Astrocyte of the hippocampus (primary cell): ENCODE results near the gene ITFG1.
"Not testable (repeated sequence)": the region's sequence is repeated elsewhere in the genome, so short reads cannot be mapped to it uniquely, and the experiment has no call there.

ENCODE experiments used
- DNase-seq: peaks from one replicate; pipeline ENCODE4 v3.0.0; 2011; ENCODE audit warnings: low read depth, low spot score

ITFG1 gene

GRCh38 chr16:47247690-47248089, 213.2 kb downstream of the ITFG1 start:
- DNase-seq: peak; percentile 10

GRCh38 chr16:47244206-47244605, 216.7 kb downstream of the ITFG1 start:
- no peak for DNase-seq

- no peak for DNase-seq
These were observed 219.8 kb downstream of the ITFG1 start for GRCh38 chr16:47241061-47241460.

- DNase-seq: no peak
These were observed 224.1 kb downstream of the ITFG1 start for GRCh38 chr16:47236716-47237115.

GRCh38 chr16:47230296-47230695, 230.6 kb downstream of the ITFG1 start:
- DNase-seq: no peak

DNA sequence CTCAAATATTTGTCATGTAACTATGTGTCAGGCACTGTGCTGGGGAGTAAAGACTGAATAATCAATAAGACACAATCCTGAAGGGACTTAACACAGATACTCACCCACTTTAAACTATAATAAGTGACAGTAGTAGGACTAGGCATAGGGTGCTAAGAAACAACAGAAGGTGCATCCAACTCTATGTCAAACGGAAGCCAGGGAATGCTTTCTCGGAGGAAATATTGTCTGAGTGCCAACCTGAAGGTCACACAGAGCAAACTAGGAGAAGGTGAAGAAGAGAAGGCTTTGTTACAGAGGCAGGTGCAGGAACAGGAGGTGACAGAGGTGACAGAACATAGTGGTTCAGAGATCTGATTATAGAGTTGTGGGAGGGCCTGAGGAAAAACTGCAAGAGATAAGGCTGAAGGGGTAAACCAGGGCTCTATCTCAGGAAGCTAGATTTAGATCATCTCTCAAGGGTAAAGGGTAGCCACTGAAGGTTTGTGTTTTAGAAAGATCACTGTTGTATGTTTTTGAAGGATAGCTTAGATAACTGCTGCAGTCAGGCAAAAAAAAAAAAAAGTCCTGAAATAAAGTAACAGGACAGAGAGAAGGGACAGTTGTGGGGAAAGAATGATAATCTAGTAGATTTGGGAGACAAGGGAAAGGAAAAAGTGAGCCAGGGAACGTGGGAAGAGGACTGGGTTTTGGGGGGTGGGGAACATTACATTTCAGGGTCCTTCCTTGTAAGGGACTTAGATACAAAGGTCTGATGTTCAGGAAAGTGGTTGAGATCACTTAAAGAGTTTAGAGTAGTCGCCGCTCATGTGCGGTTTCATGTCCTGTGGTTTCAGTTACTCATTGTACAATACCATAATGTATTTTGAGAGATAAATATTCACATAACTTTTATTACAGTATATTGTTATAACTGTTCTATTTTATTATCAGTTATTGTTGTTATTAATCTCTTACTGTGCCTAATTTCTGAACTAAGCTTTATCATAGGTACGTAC, 231.5 kb downstream of the ITFG1 start:
- no peak for DNase-seq

DNA sequence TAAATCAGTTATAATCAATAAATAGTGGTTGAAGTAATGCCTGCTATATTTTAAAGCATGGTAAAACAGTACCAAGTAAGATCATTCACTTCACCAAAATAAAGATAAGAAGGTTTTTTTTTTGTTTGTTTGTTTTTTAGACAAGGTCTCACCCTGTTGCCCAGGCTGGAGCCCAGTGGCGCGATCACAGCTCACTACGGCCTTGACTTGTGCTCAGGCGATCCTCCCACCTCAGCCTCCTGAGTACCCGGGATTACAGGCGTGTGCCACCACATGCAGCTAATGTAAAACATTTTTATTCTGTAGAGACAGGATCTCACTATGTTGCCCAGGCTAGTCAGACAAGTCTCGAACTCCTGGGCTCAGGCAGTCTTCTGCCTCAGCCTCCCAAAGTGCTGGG, 232.6 kb downstream of the ITFG1 start:
- no peak for DNase-seq

DNA sequence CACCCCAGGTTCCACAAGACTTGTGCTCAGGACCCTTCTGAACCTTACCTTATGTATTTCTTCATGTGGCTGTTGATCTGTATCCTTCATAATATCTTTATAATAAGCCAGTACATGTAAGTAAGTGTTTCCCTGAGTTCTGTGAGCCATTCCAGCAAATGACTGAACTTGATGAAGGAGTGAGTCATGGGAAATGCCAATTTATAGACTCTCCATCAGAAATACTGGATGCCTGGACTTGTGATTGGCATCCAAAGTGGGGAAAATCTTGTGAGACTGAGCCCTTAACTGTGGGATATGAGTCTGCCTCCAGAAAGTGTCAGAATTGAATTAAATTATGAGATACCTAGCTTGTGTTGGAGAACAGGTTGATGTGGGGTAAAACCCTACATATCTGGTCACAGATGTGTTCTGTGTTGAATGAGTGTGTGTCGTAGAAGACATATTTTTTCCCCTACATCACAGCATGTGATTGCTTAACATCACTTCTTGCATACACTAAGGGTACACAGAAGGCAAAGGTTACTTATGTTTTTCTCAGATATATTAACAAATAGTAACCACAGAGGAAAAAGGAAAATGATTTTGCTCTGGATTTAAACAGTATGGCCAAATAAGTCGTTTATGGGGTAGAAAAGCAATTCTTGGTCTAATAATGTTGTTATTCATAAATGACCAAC, 247.0 kb downstream of the ITFG1 start:
- DNase-seq: no peak

- no peak for DNase-seq
These were observed 249.6 kb downstream of the ITFG1 start for GRCh38 chr16:47211218-47211617.

DNA sequence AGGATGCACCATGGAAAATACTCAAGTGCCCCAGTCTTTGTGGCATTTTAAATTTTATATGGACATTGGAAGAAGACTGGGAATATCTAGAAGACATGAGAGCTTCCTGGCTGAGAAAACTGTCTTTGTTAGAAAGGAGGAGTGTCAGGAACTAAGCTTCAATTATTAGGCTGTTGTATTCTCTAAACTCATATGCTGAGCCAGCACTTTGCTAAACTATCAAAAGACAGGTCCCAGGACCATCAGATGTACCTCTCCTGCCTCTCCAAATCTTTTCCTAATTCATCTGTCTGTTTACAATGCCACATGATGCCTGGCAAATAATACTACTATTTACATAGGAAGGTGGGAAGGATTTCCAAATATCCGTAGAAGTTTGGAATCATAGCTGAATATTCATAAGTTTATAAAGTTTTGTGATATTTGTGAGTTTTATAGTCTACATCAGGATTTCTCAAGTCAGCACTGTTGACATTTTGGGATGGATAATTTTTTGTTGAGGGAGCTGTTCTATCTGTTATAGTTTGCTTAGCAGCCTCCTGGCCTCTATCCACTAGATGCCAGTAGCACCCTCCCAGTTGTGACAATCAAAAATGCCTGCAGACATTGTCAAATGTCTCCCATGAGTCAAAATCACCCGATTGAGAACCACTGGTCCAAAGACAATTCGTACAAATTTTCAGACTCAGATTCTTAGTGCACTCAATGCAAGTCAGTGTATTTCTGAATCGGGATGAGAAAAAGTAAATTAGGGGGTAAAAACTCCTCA, 255.9 kb downstream of the ITFG1 start:
- peak; percentile 4 for DNase-seq

GRCh38 chr16:47203433-47203832, 257.4 kb downstream of the ITFG1 start:
- DNase-seq: not testable (repeated sequence)

DNA sequence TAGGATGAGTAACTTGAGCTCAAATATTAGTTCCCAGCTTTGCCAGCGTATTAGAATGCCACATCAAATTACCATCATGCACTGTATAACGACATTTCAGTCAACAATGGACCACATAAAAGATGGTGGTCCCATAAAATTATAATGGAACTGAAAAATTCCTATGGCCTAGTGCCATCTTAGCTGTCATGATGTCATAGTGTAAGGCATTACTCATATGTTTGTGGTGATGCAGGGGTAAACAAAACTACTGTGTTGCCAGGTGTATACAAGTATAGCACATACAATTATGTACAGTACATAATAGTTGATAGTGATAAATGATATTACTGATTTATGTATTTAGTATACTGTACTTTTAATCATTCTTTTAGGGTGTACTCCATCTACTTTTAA, 262.7 kb downstream of the ITFG1 start:
- DNase-seq: no peak

DNA sequence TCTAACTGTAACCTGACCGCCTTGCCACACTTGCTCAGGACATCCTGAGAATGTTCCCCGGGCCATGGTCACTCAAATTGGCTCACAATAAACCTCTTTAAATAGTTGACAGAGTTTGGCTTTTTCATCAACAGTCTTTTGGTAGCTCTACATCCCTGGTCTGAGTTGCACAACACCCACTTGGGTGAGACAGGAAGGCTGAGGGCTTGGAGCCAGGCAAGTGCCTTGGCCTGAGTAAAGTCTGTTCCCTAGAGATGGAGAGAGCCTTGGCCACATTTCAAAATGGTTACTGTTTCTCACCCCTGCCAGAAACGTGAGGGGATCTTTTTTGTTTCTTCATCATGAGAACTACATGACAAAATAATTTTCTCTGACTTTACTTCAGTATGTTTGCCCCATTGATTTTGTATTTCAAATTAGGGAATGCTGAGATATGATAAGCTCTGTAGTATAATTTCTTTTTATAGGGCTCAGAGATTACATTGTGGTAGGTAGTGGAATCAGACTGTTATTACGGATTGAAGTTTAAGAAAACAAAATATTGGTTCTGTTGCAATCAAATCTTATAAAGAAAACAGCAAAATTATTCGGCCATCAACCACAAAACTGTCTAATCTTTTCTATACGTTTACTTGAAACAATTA, 263.2 kb downstream of the ITFG1 start:
- no peak for DNase-seq

DNA sequence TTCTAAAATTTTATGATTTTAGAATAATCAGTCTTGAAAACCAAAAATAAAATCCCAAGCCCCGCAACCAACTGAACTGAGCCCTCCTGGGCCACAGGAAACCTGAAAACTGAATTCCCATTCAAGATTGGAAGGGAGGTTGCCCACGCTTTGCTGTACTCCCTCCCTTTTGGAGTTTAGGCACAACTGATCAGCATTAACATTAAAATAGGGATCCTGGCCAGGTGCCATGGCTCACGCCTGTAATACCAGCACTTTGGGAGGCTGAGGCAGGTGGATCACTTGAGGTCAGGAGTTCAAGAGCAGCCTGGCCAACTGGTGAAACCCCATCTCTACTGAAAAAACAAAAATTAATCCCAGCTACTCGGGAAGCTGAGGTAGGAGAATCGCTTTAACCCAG, 264.4 kb downstream of the ITFG1 start:
- no peak for DNase-seq

- no peak for DNase-seq
These were observed 278.5 kb downstream of the ITFG1 start for GRCh38 chr16:47182318-47182717.

GRCh38 chr16:47181066-47181465, 279.8 kb downstream of the ITFG1 start:
- DNase-seq: not testable (repeated sequence)

- DNase-seq: no peak
These were observed 280.8 kb downstream of the ITFG1 start for GRCh38 chr16:47180073-47180472.

DNA sequence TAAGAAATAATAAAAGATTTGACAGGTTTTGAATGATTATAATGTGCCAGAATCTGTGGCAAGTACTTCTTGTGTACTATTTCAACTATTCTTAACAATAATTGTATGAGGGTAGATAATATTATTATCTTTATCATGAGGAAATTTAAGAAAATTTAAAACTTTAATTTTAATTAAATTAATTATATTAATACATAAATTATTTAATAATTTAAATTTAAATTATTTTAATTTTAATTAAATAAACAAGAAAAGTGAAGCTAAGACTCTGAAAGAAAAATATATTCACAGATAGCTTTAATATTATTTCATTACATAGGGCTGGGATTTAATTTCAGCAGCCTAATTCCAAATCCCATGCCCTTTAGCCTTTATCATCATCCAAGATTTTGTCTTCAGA, 285.7 kb downstream of the ITFG1 start:
- DNase-seq: no peak

GRCh38 chr16:47162670-47163420, 298.0 kb downstream of the ITFG1 start:
- DNase-seq: peak; percentile 23

GRCh38 chr16:47161464-47161863, 299.4 kb downstream of the ITFG1 start:
- DNase-seq: no peak

DNA sequence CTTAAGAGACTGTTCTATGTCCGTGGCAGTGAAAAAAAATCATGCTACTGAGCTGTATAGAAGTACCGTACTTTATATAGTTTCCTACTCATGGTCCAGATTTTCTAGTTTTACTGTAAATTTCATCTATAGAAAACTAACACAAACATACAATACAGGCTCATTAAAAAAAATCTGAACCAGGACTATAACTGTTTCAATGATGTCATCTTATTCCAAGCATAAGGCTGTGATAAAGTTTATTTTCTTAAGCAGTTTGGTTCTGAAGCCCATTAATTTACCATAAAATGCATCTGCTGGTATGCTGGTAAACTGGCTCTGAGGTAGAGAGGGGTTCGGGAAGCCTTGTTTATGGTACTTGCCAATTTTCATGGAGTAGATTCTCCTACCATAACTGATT, 300.4 kb downstream of the ITFG1 start:
- no peak for DNase-seq
